Endometrial microvascular endothelial cells (primary cell): ENCODE measurements around the gene PARN. TPM values are rescaled to one million over a fixed set of nuclear protein-coding genes. Genes with fewer than 3 reads are reported as not detected.
"Not testable (repeated sequence)": the region's sequence is repeated elsewhere in the genome, so short reads cannot be mapped to it uniquely, and the experiment has no call there.

Experiments
- in situ Hi-C: cut with HindIII; loops from 2 replicates; pipeline ENCODE4 v1.10.0; 2017; ENCODE audit warnings: low sequenced_read_pairs, low pct_unique_long_range_greater_than_20kb; ENCODE audit errors: inconsistent ontology term
- total RNA-seq: library from RNA; depleted of rRNA; stranded (reverse); fragments of >200 nt; gene quantifications from one replicate; pipeline ENCODE4 v1.2.3, GENCODE V29; 2015; ENCODE audit errors: inconsistent ontology term

The PARN gene
- total RNA-seq, 1 donor from 2014 or later = 38.8 TPM

- in situ Hi-C loops = no loop called here
Measured at GRCh38 chr16:14400285-14400977, 229.6 kb downstream of the PARN start.

- in situ Hi-C loops = no loop called here
Measured at GRCh38 chr16:14399378-14400284, 230.4 kb downstream of the PARN start.

- in situ Hi-C loops = no loop called here
Measured at GRCh38 chr16:14398014-14398717, 231.9 kb downstream of the PARN start.

GRCh38 chr16:14395710-14396304, 234.3 kb downstream of the PARN start:
- in situ Hi-C loops = not testable (repeated sequence)

- in situ Hi-C loops = no loop called here
Measured at GRCh38 chr16:14394834-14395233, 235.2 kb downstream of the PARN start.

GRCh38 chr16:14392960-14393359, 237.1 kb downstream of the PARN start:
- in situ Hi-C loops = no loop called here

GRCh38 chr16:14389359-14389758, 240.7 kb downstream of the PARN start:
- in situ Hi-C loops = no loop called here

GRCh38 chr16:14388243-14388642, 241.8 kb downstream of the PARN start:
- in situ Hi-C loops = no loop called here

GRCh38 chr16:14386115-14386514, 243.9 kb downstream of the PARN start:
- in situ Hi-C loops = no loop called here

Other genes starting within 250 kb of the PARN start
- 89.4 TPM for gene BFAR, start 2.7 kb upstream of the PARN start, total RNA-seq
- gene PLA2G10, start 64.0 kb upstream of the PARN start, total RNA-seq = not detected
- gene NPIPA3, start 73.2 kb upstream of the PARN start, total RNA-seq = not detected
- gene NPIPA2, start 112.3 kb upstream of the PARN start, total RNA-seq = not detected
- 107 TPM for gene NOMO1, start 203.5 kb upstream of the PARN start, total RNA-seq